VCaP (cell line): ENCODE results near the gene CYP3A5.
"Not testable (repeated sequence)": the region's sequence is repeated elsewhere in the genome, so short reads cannot be mapped to it uniquely, and the experiment has no call there.

ENCODE experiments used
- H3K27ac ChIP-seq: fragments of 450-650 bp; 2 replicates; pipeline ENCODE4 v1.5.1; 2017
- CTCF ChIP-seq: fragments of 450-650 bp; conservative IDR thresholded peaks from 2 replicates; pipeline ENCODE4 v1.5.1; 2017; ENCODE audit warnings: mild to moderate bottlenecking, moderate library complexity

CYP3A5 gene

GRCh38 chr7:99644431-99644830 is 35.4 kb downstream of the CYP3A5 start:
- no peak overlapping the region for H3K27ac ChIP-seq
- no peak for TF ChIP-seq CTCF

GRCh38 chr7:99643464-99643863 is 36.3 kb downstream of the CYP3A5 start:
- no peak for TF ChIP-seq CTCF

GRCh38 chr7:99642027-99642426 is 37.8 kb downstream of the CYP3A5 start:
- H3K27ac ChIP-seq = no peak overlapping the region
- TF ChIP-seq CTCF = no peak

More at GRCh38 chr7:99643464-99643863, 36.3 kb downstream of the CYP3A5 start:
- no peak overlapping the region for H3K27ac ChIP-seq

GRCh38 chr7:99639267-99639666 is 40.5 kb downstream of the CYP3A5 start:
- no peak overlapping the region for H3K27ac ChIP-seq
- no peak for TF ChIP-seq CTCF

GRCh38 chr7:99638731-99639130 is 41.1 kb downstream of the CYP3A5 start:
- H3K27ac ChIP-seq = no peak overlapping the region
- no peak for TF ChIP-seq CTCF

- H3K27ac ChIP-seq = not testable (repeated sequence)
Measured at GRCh38 chr7:99637414-99637813, 42.4 kb downstream of the CYP3A5 start.

GRCh38 chr7:99631295-99632109 is 48.3 kb downstream of the CYP3A5 start:
- H3K27ac ChIP-seq = no peak overlapping the region
- TF ChIP-seq CTCF = peak; percentile 37; the same call in 1 of the 2 replicates

- no peak overlapping the region for H3K27ac ChIP-seq
- no peak for TF ChIP-seq CTCF
Measured at GRCh38 chr7:99629643-99630042, 50.2 kb downstream of the CYP3A5 start.
